ENCODE data around the gene NSUN5.
"Not testable (repeated sequence)": the region's sequence is repeated elsewhere in the genome, so short reads cannot be mapped to it uniquely, and the experiment has no call there.

DNA sequence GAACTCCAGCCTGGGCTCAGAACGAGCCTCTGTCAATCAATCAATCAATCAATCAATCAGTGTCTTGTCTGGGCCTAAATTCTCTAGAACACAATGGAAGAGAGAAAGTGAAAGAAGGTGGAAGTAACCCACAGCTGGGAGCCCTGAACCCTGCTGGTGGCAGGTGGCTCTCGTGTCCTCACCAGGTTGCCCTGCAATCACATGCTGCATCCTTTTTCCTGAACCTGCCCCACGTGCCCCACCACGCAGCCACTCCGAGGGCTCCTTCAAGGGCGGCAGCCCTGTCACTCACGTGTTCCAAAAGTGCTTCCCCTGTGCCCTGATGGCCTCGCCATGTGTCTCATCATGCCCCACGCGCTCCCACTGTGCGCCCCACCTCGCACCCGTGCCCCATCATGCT is 18.8 kb upstream of the NSUN5 start:
- TF ChIP-seq REST (IDR thresholded peaks at IDR 0.05; ENCODE audit: insufficient replicate concordance, low read depth); POLR2AphosphoS5 (IDR thresholded peaks at IDR 0.05; ENCODE audit: low read depth); GABPA (IDR thresholded peaks at IDR 0.05; ENCODE audit: low read depth); SPI1 (IDR thresholded peaks at IDR 0.05; ENCODE audit: borderline replicate concordance, low read depth): not testable (repeated sequence)
- TF ChIP-seq, protein P1, sequence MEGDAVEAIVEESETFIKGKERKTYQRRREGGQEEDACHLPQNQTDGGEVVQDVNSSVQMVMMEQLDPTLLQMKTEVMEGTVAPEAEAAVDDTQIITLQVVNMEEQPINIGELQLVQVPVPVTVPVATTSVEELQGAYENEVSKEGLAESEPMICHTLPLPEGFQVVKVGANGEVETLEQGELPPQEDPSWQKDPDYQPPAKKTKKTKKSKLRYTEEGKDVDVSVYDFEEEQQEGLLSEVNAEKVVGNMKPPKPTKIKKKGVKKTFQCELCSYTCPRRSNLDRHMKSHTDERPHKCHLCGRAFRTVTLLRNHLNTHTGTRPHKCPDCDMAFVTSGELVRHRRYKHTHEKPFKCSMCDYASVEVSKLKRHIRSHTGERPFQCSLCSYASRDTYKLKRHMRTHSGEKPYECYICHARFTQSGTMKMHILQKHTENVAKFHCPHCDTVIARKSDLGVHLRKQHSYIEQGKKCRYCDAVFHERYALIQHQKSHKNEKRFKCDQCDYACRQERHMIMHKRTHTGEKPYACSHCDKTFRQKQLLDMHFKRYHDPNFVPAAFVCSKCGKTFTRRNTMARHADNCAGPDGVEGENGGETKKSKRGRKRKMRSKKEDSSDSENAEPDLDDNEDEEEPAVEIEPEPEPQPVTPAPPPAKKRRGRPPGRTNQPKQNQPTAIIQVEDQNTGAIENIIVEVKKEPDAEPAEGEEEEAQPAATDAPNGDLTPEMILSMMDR (IDR thresholded peaks at IDR 0.05; ENCODE audit: insufficient read depth, low read length): not testable (repeated sequence)
